Uterus (tissue), 4 donors: ENCODE measurements around the gene GZMH. TPM values are rescaled to one million over a fixed set of nuclear protein-coding genes. Genes with fewer than 3 reads are reported as not detected.
"Not testable (repeated sequence)": the region's sequence is repeated elsewhere in the genome, so short reads cannot be mapped to it uniquely, and the experiment has no call there.

Experiments
- DNase-seq, 2 donors: peaks; one replicate each; pipeline ENCODE4 v3.0.0-alpha.2; 2019 to 2020
- H3K27ac ChIP-seq, 2 donors: fragments of 200-600 bp; sonication (generic); 1 replicate in 1 of 2; 2 replicates in 1 of 2; pipeline ENCODE4 v1.5.1; 2016 to 2018
- H3K27me3 ChIP-seq, 2 donors: fragments of 200-600 bp; sonication (generic); one replicate each; pipeline ENCODE4 v1.5.1; 2018 to 2019; ENCODE audit warnings: control low read depth in 1 of 2
- H3K36me3 ChIP-seq, 2 donors: fragments of 200-600 bp; sonication (generic); one replicate each; pipeline ENCODE4 v1.5.1; 2019; ENCODE audit warnings: control low read depth in 1 of 2
- H3K4me1 ChIP-seq, 2 donors: fragments of 200-600 bp; sonication (generic); one replicate each; pipeline ENCODE4 v1.5.1; 2018 to 2019; ENCODE audit warnings: control low read depth in 1 of 2
- H3K4me3 ChIP-seq, 2 donors: fragments of 200-600 bp; sonication (generic); 1 replicate in 1 of 2; 2 replicates in 1 of 2; pipeline ENCODE4 v1.5.1; 2018 to 2019; ENCODE audit warnings: mild to moderate bottlenecking in 1 of 2
- H3K9me3 ChIP-seq, 2 donors: fragments of 200-600 bp; sonication (generic); one replicate each; pipeline ENCODE4 v1.5.1; 2019; ENCODE audit warnings: control low read depth in 1 of 2
- POLR2A ChIP-seq, 2 donors: fragments of 450-650 bp; IDR thresholded peaks; one replicate each; pipeline ENCODE4 v1.6.1; 2016; ENCODE audit warnings: antibody characterized with exemption in 2 of 2, mild to moderate bottlenecking in 1 of 2, moderate library complexity in 1 of 2
- intact Hi-C: fragments of 100-400 bp; cut with DNase I; formaldehyde crosslinking; loops from one replicate; pipeline ENCODE4 v1.15.1; 2023; ENCODE audit warnings: low total_unique reads
- total RNA-seq, 4 donors: library from RNA; depleted of rRNA in 3 of 4; stranded (reverse); fragments of >200 nt in 3 of 4; gene quantifications; one replicate each; pipeline versions ENCODE4 v1.1.0 to v1.2.4, GENCODE V29; 2014 to 2023
- TF ChIP-seq, protein P1 (sequence below), 4 experiments: fragments of 200-600 bp in 2 of 4; fragments of 450-650 bp in 2 of 4; sonication (generic) in 2 of 4; IDR thresholded peaks; one replicate each; pipeline ENCODE4 v1.5.1; 2016 to 2019; ENCODE audit warnings: antibody characterized with exemption in 4 of 4, mild to moderate bottlenecking in 2 of 4, moderate library complexity in 1 of 4
- donor health status: DM: yes; HTN: yes; CAD: no.

The GZMH gene, protein sequence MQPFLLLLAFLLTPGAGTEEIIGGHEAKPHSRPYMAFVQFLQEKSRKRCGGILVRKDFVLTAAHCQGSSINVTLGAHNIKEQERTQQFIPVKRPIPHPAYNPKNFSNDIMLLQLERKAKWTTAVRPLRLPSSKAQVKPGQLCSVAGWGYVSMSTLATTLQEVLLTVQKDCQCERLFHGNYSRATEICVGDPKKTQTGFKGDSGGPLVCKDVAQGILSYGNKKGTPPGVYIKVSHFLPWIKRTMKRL
- total RNA-seq = 1 to 10 TPM in 1 of 4 donors, under 1 TPM in 1, not detected in 2; 0.82 to 2.3 TPM

DNA sequence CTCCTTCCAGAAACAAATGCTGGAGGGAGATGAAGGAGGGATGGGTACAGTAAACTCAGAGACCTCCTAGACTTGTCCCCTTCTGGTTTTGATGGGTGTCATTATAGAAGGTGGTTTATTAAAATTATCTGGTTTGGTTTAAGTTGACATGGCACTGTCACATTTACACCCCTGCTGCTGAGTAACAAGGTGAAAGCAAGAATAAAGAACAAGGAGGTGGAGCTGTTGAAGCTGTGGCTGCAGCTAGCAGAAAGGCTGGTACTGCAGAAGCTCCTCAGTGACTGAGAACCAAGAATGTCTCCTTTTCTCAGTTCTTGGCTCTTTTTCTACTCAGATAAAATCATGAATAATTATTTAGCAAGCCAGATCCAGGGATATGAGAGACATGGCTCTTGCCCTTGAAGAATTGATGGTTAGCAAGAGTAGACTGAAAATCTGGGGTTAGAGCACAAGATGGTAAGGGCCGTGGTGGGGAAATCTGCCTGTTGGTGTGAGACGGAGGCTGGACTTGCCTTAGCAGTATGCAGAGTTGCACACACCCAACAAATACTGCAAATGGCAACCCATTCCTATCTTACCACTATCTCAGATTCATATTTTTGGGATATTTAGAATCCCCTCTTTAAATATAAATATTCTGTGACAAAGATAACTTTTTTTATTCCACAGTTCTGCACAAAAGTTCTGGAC, at the start of gene GZMH:
TSS of gene GZMH (minus strand) at position 31 of the 690 bp plus-strand sequence. CDS start 72 bp downstream, outside the sequence.
- Histone ChIP-seq H3K9me3 (no peaks in the 10 kb centered on the region), H3K4me1 (no peaks in the 10 kb centered on the region), H3K27ac (no peak within 1 kb of the TSS), H3K27me3 (no peaks in the 10 kb centered on the region), H3K4me3 (no peak within 1 kb of the TSS), H3K36me3 (no peaks in the 10 kb centered on the region)
- TF ChIP-seq, protein P1, sequence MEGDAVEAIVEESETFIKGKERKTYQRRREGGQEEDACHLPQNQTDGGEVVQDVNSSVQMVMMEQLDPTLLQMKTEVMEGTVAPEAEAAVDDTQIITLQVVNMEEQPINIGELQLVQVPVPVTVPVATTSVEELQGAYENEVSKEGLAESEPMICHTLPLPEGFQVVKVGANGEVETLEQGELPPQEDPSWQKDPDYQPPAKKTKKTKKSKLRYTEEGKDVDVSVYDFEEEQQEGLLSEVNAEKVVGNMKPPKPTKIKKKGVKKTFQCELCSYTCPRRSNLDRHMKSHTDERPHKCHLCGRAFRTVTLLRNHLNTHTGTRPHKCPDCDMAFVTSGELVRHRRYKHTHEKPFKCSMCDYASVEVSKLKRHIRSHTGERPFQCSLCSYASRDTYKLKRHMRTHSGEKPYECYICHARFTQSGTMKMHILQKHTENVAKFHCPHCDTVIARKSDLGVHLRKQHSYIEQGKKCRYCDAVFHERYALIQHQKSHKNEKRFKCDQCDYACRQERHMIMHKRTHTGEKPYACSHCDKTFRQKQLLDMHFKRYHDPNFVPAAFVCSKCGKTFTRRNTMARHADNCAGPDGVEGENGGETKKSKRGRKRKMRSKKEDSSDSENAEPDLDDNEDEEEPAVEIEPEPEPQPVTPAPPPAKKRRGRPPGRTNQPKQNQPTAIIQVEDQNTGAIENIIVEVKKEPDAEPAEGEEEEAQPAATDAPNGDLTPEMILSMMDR (IDR thresholded peaks at IDR 0.05) = no peak
- no peak for TF ChIP-seq POLR2A (IDR thresholded peaks at IDR 0.05)
- intact Hi-C loops = no loop called here
- DNase-seq = no peak

DNA sequence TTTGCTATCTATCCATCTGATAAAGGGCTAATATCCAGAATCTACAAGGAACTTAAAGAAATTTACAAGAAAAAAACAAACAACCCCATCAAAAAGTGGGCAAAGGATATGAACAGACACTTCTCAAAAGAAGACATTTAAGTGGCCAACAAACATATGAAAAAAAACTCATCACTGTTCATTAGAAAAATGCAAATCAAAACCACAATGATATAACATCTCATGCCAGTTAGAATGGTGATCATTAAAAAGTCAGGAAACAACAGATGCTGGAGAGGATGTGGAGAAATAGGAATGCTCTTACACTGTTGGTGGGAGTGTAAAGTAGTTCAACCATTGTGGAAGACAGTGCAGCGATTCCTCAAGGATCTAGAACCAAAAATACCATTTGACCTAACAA, 38.9 kb upstream of the GZMH start:
- DNase-seq, H3K36me3 ChIP-seq, H3K9me3 ChIP-seq, H3K27me3 ChIP-seq, H3K27ac ChIP-seq, H3K4me1 ChIP-seq, H3K4me3 ChIP-seq, intact Hi-C loops: not testable (repeated sequence)

DNA sequence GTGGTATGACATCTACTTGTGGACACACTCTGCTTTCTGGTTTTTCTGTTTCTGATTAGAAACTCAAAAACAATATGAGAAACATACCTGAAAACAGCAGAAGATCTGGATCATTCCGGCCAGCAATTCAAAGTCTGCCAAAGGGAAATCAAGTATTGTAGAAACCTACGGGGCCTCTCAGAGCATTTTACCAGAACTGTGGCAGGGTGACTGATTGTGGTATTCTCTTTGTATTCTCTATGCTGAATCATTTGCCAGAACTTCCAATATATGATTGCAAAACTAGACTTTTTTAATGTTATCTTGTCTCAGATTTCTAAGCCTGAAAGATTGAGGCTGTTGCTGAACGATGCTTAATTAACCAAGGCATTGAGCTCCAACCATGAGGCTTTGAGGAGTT, 30.4 kb upstream of the GZMH start:
- no peak overlapping the region for H3K27ac ChIP-seq
- intact Hi-C loops = no loop called here
- TF ChIP-seq, protein P1 (IDR thresholded peaks at IDR 0.05) = no peak
- TF ChIP-seq POLR2A (IDR thresholded peaks at IDR 0.05) = no peak

DNA sequence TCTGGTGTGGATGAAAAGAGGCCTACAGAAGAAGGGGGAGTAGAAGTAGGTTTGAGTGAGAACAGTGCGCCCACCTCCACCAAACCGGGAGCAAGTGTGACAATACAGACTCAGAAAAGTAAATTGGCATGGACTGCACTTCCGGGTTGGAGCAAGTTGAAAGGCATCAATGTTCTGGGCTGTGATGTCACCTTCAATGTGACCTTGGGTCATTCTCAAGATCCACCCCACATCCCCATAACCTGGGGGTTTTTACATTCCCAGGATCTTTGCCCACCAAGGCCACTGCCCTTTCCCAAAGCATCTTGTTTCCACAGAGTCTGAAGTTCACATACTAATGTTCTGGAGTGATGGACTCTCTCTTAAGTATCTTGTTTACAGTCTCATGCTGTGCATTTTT, 29.8 kb upstream of the GZMH start:
- intact Hi-C loops = no loop called here

More for the DNA sequence above, 30.4 kb upstream of the GZMH start:
- no peak for DNase-seq
- no peaks in the 10 kb centered on the region for H3K9me3 ChIP-seq
- H3K36me3 ChIP-seq = no peaks in the 10 kb centered on the region
- H3K27me3 ChIP-seq = no peaks in the 10 kb centered on the region
- H3K4me1 ChIP-seq = no peaks in the 10 kb centered on the region
- H3K4me3 ChIP-seq = no peak overlapping the region

DNA sequence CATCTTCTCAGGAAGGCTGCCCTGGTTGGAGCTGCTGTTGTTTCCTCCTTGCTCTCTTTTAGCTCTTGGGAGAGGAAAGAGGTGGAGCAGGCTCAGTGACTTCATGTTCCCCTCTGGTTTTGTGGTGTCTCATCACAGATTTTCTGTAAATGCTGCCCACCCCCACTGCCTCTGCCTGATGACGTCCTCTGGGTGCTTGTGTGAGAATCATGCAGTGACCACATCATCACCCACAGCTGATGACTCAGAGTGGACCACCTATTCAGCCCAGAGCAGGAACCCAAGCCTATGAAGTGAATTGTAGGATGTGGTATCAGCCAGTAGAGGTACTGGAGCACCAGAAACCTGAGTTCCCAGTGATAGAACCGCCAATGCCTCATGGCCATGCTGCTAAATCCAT, 24.7 kb upstream of the GZMH start, which contains the start of gene GZMB:
TSS of gene GZMB (minus strand) at position 33 of the 400 bp plus-strand sequence. CDS start at position 3, 30 bp downstream.
- no peak within 1 kb of the TSS for H3K4me3 ChIP-seq
- no peak within 1 kb of the TSS for H3K27ac ChIP-seq
- TF ChIP-seq, protein P1 (IDR thresholded peaks at IDR 0.05) = no peak
- no peak for TF ChIP-seq POLR2A (IDR thresholded peaks at IDR 0.05)
- intact Hi-C loops = no loop called here
- no peaks in the 10 kb centered on the region for H3K36me3 ChIP-seq
- H3K27me3 ChIP-seq = no peaks in the 10 kb centered on the region
- DNase-seq = no peak
- H3K4me1 ChIP-seq = no peaks in the 10 kb centered on the region
- H3K9me3 ChIP-seq = no peaks in the 10 kb centered on the region

More for the DNA sequence above, 29.8 kb upstream of the GZMH start:
- TF ChIP-seq, protein P1 (IDR thresholded peaks at IDR 0.05) = no peak
- no peak for TF ChIP-seq POLR2A (IDR thresholded peaks at IDR 0.05)
- H3K27me3 ChIP-seq = no peaks in the 10 kb centered on the region
- no peak for DNase-seq
- no peaks in the 10 kb centered on the region for H3K36me3 ChIP-seq
- H3K27ac ChIP-seq = no peak overlapping the region
- H3K9me3 ChIP-seq = no peaks in the 10 kb centered on the region
- no peaks in the 10 kb centered on the region for H3K4me1 ChIP-seq
- H3K4me3 ChIP-seq = no peak overlapping the region
